HepG2 (cell line): ENCODE measurements around the gene JMJD6. TPM values are rescaled to one million over a fixed set of nuclear protein-coding genes. Genes with fewer than 3 reads are reported as not detected.

Source experiments
- AHR ChIP-seq: IDR thresholded peaks from 2 replicates; pipeline ENCODE4 v1.6.1; 2018; ENCODE audit warnings: missing genetic modification reagents, missing compliant biosample characterization
- CHD4 ChIP-seq: fragments of 200-600 bp; sonication (generic); IDR thresholded peaks from 2 replicates; pipeline ENCODE4 v1.7.0; 2017; ENCODE audit warnings: mild to moderate bottlenecking, low read length, borderline replicate concordance
- ELF4 ChIP-seq: sonication (generic); formaldehyde crosslinking; IDR thresholded peaks from 2 replicates; pipeline ENCODE4 v1.5.0; 2020; ENCODE audit warnings: missing genetic modification reagents, mild to moderate bottlenecking, moderate library complexity, borderline replicate concordance
- IKZF1 ChIP-seq: fragments of 450-650 bp; IDR thresholded peaks from 2 replicates; pipeline ENCODE4 v1.7.1; 2016
- KLF15 ChIP-seq: sonication (generic); formaldehyde crosslinking; IDR thresholded peaks from 2 replicates; pipeline ENCODE4 v1.8.1; 2023; ENCODE audit warnings: borderline replicate concordance, mild to moderate bottlenecking, inconsistent platforms, missing genetic modification reagents, mixed read lengths
- MAZ ChIP-seq, 2 experiments: sonication (generic) in 1 of 2; formaldehyde crosslinking in 1 of 2; IDR thresholded peaks; 2 replicates each; pipeline versions ENCODE4 v1.5.0 to v1.6.1; 2012 to 2020; ENCODE audit warnings: low read depth in 2 of 2, mild to moderate bottlenecking in 2 of 2, borderline replicate concordance in 1 of 2, improper control_type of control experiment in 1 of 2, low read length in 1 of 2, missing genetic modification reagents in 1 of 2, moderate library complexity in 1 of 2
- NFE2L2 ChIP-seq: fragments of 150-350 bp; IDR thresholded peaks from 2 replicates; pipeline ENCODE4 v1.6.1; 2014; ENCODE audit warnings: low read length
- PPARG ChIP-seq: conservative IDR thresholded peaks from 2 replicates; pipeline ENCODE4 v1.6.1; 2016; ENCODE audit warnings: missing biosample characterization, missing genetic modification reagents
- SMAD1 ChIP-seq: sonication (generic); formaldehyde crosslinking; IDR thresholded peaks from 2 replicates; pipeline ENCODE4 v1.4.0; 2020; ENCODE audit warnings: missing genetic modification reagents, low read depth, mild to moderate bottlenecking, borderline replicate concordance
- SNAPC5 ChIP-seq: sonication (generic); formaldehyde crosslinking; IDR thresholded peaks from 2 replicates; pipeline ENCODE4 v1.8.1; 2023; ENCODE audit warnings: mild to moderate bottlenecking, missing genetic modification reagents, borderline replicate concordance
- TEAD2 ChIP-seq: sonication (generic); formaldehyde crosslinking; IDR thresholded peaks from 2 replicates; pipeline ENCODE4 v1.9.0; 2021; ENCODE audit warnings: missing genetic modification reagents
- ZNF12 ChIP-seq: sonication (generic); formaldehyde crosslinking; IDR thresholded peaks from 2 replicates; pipeline ENCODE4 v1.5.0; 2020; ENCODE audit warnings: missing genetic modification reagents
- ZNF318 ChIP-seq: sonication (generic); formaldehyde crosslinking; IDR thresholded peaks from 2 replicates; pipeline ENCODE4 v1.4.0; 2020; ENCODE audit warnings: mild to moderate bottlenecking, missing genetic modification reagents
- ZNF44 ChIP-seq: sonication (generic); formaldehyde crosslinking; IDR thresholded peaks from 2 replicates; pipeline ENCODE4 v1.5.1; 2020; ENCODE audit warnings: mild to moderate bottlenecking, missing genetic modification reagents
- ZNF639 ChIP-seq: conservative IDR thresholded peaks from 2 replicates; pipeline ENCODE4 v1.6.1; 2018; ENCODE audit warnings: missing genetic modification reagents
- ZNF782 ChIP-seq: sonication (generic); formaldehyde crosslinking; IDR thresholded peaks from 2 replicates; pipeline ENCODE4 v1.4.0; 2020; ENCODE audit warnings: missing genetic modification reagents, mild to moderate bottlenecking, borderline replicate concordance
- ZNF790 ChIP-seq: sonication (generic); formaldehyde crosslinking; IDR thresholded peaks from 2 replicates; pipeline ENCODE4 v1.8.0; 2022; ENCODE audit warnings: missing genetic modification reagents, mild to moderate bottlenecking, borderline replicate concordance
- ZNF883 ChIP-seq: sonication (generic); formaldehyde crosslinking; IDR thresholded peaks from 2 replicates; pipeline ENCODE4 v1.5.1; 2020; ENCODE audit warnings: mild to moderate bottlenecking, missing genetic modification reagents; ENCODE audit errors: not compliant biosample characterization
- polyA plus RNA-seq, 8 experiments: library from polyadenylated mRNA; depleted of rRNA in 3 of 8; stranded (reverse) in 7 of 8; unstranded in 1 of 8; fragments of >200 nt; fragmentation: Illumina TruSeq in 4 of 8; extraction: Trizol in 4 of 8; gene quantifications; 2 replicates each; pipeline versions ENCODE4 v1.2.1 to v1.2.3, GENCODE V29; 2011 to 2016; ENCODE audit warnings: low read depth in 4 of 8, missing spikeins in 1 of 8, mixed read lengths in 1 of 8; ENCODE audit not compliant: insufficient read depth in 1 of 8
- total RNA-seq, 5 experiments: library from RNA; depleted of rRNA; stranded (reverse); fragments of >200 nt; fragmentation: Illumina TruSeq; extraction: Trizol; gene quantifications; 2 replicates each; pipeline ENCODE4 v1.2.3, GENCODE V29; 2016; ENCODE audit warnings: low read depth in 1 of 5

Gene JMJD6
- total and polyA plus RNA-seq, 2 of the 13 experiments (the other 11 are each of a cell fraction or from before 2014, with no cell fraction given) = 33.6 to 41.0 TPM

- no peak; the same call in 1 of the 2 replicates for TF ChIP-seq MAZ (IDR thresholded peaks at IDR 0.05; ENCODE audit: borderline replicate concordance, low read depth, low read length)
- peak; percentile 84 for TF ChIP-seq MAZ (CRISPR knock-in tag; IDR thresholded peaks at IDR 0.05; ENCODE audit: low read depth)
- TF ChIP-seq PPARG (CRISPR knock-in tag) = peak; percentile 58
- TF ChIP-seq ZNF44 = no peak
- TF ChIP-seq IKZF1 = no peak
- TF ChIP-seq ZNF883 (CRISPR knock-in tag) = peak; percentile 71
- no peak for TF ChIP-seq ZNF782 (CRISPR knock-in tag)
- peak; percentile 89; the same call in 1 of the 2 replicates for TF ChIP-seq AHR (CRISPR knock-in tag)
- peak; percentile 51; the same call in 1 of the 2 replicates for TF ChIP-seq ZNF790 (CRISPR knock-in tag)
- TF ChIP-seq KLF15 (CRISPR knock-in tag) = no peak
- TF ChIP-seq SMAD1 (CRISPR knock-in tag) = peak; percentile 96
- TF ChIP-seq TEAD2 = no peak; the same call in 1 of the 2 replicates
- peak; percentile 49; the same call in 1 of the 2 replicates for TF ChIP-seq ZNF318 (CRISPR knock-in tag)
- TF ChIP-seq ZNF639 (CRISPR knock-in tag) = peak; percentile 89; the same call in 1 of the 2 replicates
- peak; percentile 8; the same call in 1 of the 2 replicates for TF ChIP-seq ELF4 (CRISPR knock-in tag)
- TF ChIP-seq ZNF12 (CRISPR knock-in tag) = no peak
- 0 out of 2 replicates have a peak, but pooled peaks have one; percentile 46 for TF ChIP-seq CHD4
- TF ChIP-seq SNAPC5 (CRISPR knock-in tag) = no peak
- 0 out of 2 replicates have a peak, but pooled peaks have one; percentile 7 for TF ChIP-seq NFE2L2
These were observed 11.5 kb upstream of the JMJD6 start, which contains the start of gene MFSD11 (continued) for GRCh38 chr17:76737676-76738467.
